Retinal pigment epithelial cell (primary cell): ENCODE data around the gene ESPL1.
"Not testable (repeated sequence)": the region's sequence is repeated elsewhere in the genome, so short reads cannot be mapped to it uniquely, and the experiment has no call there.

Source experiments
- DNase-seq: peaks from one replicate; pipeline ENCODE4 v3.0.0-alpha.2; 2010; ENCODE audit warnings: low read depth
- H3K4me3 ChIP-seq: 2 replicates; pipeline ENCODE4 v1.5.1; 2011; ENCODE audit warnings: mild to moderate bottlenecking, low read length, control low read depth, moderate library complexity
- CTCF ChIP-seq: conservative IDR thresholded peaks from 2 replicates; pipeline ENCODE4 v1.5.1; 2011; ENCODE audit warnings: low read depth, low read length, control low read depth, inconsistent platforms

ESPL1 gene

GRCh38 chr12:53295070-53295890 is 27.2 kb downstream of the ESPL1 start, which contains the start of gene PFDN5:
Gene PFDN5, plus strand, starts transcription at chr12:53295542. Its CDS starts 26 bp downstream, at chr12:53295568.
- no peak for TF ChIP-seq CTCF
- H3K4me3 ChIP-seq: peak within 1 kb of the TSS; percentile 99
- DNase-seq: peak; percentile 73

- no peak for TF ChIP-seq CTCF
- peak overlapping the region; percentile 99 for H3K4me3 ChIP-seq
- no peak for DNase-seq
Observed at GRCh38 chr12:53295891-53296219, 27.8 kb downstream of the ESPL1 start.

GRCh38 chr12:53297106-53297505 is 29.0 kb downstream of the ESPL1 start:
- DNase-seq, H3K4me3 ChIP-seq: not testable (repeated sequence)

- no peak for TF ChIP-seq CTCF
- DNase-seq: no peak
- H3K4me3 ChIP-seq: no peak overlapping the region
Observed at GRCh38 chr12:53298164-53298563, 30.1 kb downstream of the ESPL1 start.

- DNase-seq: no peak
- TF ChIP-seq CTCF: no peak
- H3K4me3 ChIP-seq: peak overlapping the region; percentile 91
Observed at GRCh38 chr12:53299101-53299453, 31.0 kb downstream of the ESPL1 start.

GRCh38 chr12:53299454-53300180 is 31.5 kb downstream of the ESPL1 start, which contains the start of gene MYG1:
Gene MYG1, plus strand, starts transcription at chr12:53299695. Its CDS starts 43 bp downstream, at chr12:53299738.
- TF ChIP-seq CTCF: peak; percentile 24
- DNase-seq: peak; percentile 64
- peak within 1 kb of the TSS; percentile 91 for H3K4me3 ChIP-seq

- DNase-seq: no peak
- H3K4me3 ChIP-seq: peak overlapping the region; percentile 91
- no peak for TF ChIP-seq CTCF
Observed at GRCh38 chr12:53300187-53300586, 32.1 kb downstream of the ESPL1 start.
